ENCODE results near the gene LMO1. TPM values are rescaled to one million over a fixed set of nuclear protein-coding genes. Genes with fewer than 3 reads are reported as not detected.

LMO1 gene
- total and polyA plus RNA-seq, 10 of the 15 experiments (the other 5 are each of a cell fraction or from before 2014, with no cell fraction given): not detected

- POLR2A ChIA-PET: no interaction called here
- no peak for FAIRE-seq
- H4K20me1 ChIP-seq (ENCODE audit: control insufficient read depth, insufficient read depth): no peaks in the 10 kb centered on the region
- no peak for ATAC-seq
- no TSS peak for BruUV-seq (replicated peaks)
- RAD21 ChIA-PET (ENCODE audit: unreplicated experiment): no interaction called here
- TF ChIP-seq, protein P1, sequence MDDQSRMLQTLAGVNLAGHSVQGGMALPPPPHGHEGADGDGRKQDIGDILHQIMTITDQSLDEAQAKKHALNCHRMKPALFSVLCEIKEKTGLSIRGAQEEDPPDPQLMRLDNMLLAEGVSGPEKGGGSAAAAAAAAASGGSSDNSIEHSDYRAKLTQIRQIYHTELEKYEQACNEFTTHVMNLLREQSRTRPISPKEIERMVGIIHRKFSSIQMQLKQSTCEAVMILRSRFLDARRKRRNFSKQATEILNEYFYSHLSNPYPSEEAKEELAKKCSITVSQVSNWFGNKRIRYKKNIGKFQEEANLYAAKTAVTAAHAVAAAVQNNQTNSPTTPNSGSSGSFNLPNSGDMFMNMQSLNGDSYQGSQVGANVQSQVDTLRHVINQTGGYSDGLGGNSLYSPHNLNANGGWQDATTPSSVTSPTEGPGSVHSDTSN (IDR thresholded peaks at IDR 0.05; ENCODE audit: insufficient replicate concordance, low read depth, low read length): no peak
- TF ChIP-seq CHD2 (IDR thresholded peaks at IDR 0.05; ENCODE audit: borderline replicate concordance, low read depth, low read length) (no peak), HCFC1 (IDR thresholded peaks at IDR 0.05; ENCODE audit: low read length) (no peak), IKZF2 (IDR thresholded peaks at IDR 0.05) (no peak)
- TF ChIP-seq, protein P2, sequence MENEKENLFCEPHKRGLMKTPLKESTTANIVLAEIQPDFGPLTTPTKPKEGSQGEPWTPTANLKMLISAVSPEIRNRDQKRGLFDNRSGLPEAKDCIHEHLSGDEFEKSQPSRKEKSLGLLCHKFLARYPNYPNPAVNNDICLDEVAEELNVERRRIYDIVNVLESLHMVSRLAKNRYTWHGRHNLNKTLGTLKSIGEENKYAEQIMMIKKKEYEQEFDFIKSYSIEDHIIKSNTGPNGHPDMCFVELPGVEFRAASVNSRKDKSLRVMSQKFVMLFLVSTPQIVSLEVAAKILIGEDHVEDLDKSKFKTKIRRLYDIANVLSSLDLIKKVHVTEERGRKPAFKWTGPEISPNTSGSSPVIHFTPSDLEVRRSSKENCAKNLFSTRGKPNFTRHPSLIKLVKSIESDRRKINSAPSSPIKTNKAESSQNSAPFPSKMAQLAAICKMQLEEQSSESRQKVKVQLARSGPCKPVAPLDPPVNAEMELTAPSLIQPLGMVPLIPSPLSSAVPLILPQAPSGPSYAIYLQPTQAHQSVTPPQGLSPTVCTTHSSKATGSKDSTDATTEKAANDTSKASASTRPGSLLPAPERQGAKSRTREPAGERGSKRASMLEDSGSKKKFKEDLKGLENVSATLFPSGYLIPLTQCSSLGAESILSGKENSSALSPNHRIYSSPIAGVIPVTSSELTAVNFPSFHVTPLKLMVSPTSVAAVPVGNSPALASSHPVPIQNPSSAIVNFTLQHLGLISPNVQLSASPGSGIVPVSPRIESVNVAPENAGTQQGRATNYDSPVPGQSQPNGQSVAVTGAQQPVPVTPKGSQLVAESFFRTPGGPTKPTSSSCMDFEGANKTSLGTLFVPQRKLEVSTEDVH (IDR thresholded peaks at IDR 0.05; ENCODE audit: low read depth, partially characterized antibody): no peak
- H3K9me3 ChIP-seq (replicated peaks; ENCODE audit: control insufficient read depth, insufficient read depth, low read length): no peaks in the 10 kb centered on the region
- DNase-seq (ENCODE audit: low read depth, low spot score): no peak
- 0% methylated on average over 1 of the region's 1 CpG for WGBS (ENCODE audit: insufficient coverage, insufficient replicate concordance, low lambda C conversion rate, missing lambda C conversion rate)
- no peak overlapping the region for H2AFZ ChIP-seq (ENCODE audit: control insufficient read depth, low read depth, low read length)
- intact Hi-C loops (cut with micrococcal nuclease; ENCODE audit: unreplicated experiment): no loop called here
- no peaks in the 10 kb centered on the region for H3K36me3 ChIP-seq (ENCODE audit: control insufficient read depth in 2 of 2, insufficient read depth in 2 of 2, low read length in 1 of 2)
- H3K27me3 ChIP-seq (replicated peaks in 1 of 2; ENCODE audit: control insufficient read depth in 2 of 2, insufficient read depth in 2 of 2, low read length in 1 of 2): peaks cover 0 to 3% of the 10 kb centered on the region in 2 experiments; a peak in 2 of 4 replicates
- no peaks in the 10 kb centered on the region for H3K4me1 ChIP-seq (ENCODE audit: control insufficient read depth, insufficient read depth, low read length)
- CTCF ChIA-PET: interaction anchor here (1.0 to 2.4 kb wide), 3 partner anchors 12 to 28 kb away, joined by 3 to 6 read pairs (median 6); no protein-coding TSS in a partner anchor
- no peak overlapping the region for H3K4me2 ChIP-seq (ENCODE audit: control insufficient read depth, insufficient read depth)
- SMC1A ChIA-PET (ENCODE audit: uncharacterized antibody, unreplicated experiment): interaction anchor here (0.9 to 1.1 kb wide), 2 partner anchors 8 to 389 kb away, joined by 3 read pairs; no protein-coding TSS in a partner anchor
- no peak overlapping the region for H3K9ac ChIP-seq (ENCODE audit: control insufficient read depth, insufficient read depth, low read length)
- H3K4me3 ChIP-seq: no peak overlapping the region
- in situ Hi-C loops (cut with MboI): no loop called here
- no peak overlapping the region for H3K27ac ChIP-seq (ENCODE audit: control insufficient read depth, insufficient read depth)
- H3K79me2 ChIP-seq (ENCODE audit: control insufficient read depth, insufficient read depth, low read length): no peaks in the 10 kb centered on the region
Observed at GRCh38 chr11:8178297-8178696, 85.4 kb downstream of the LMO1 start.

Data from GM12878 (cell line).